Lower leg skin (tissue), 4 donors: ENCODE data around the gene ANO6. TPM values are rescaled to one million over a fixed set of nuclear protein-coding genes. Genes with fewer than 3 reads are reported as not detected.

Experiments used
- DNase-seq, 2 donors: peaks; one replicate each; pipeline ENCODE4 v3.0.0-alpha.2; 2019; ENCODE audit warnings: low spot score in 2 of 2
- H3K4me3 ChIP-seq: fragments of 200-600 bp; sonication (generic); 2 replicates; pipeline ENCODE4 v1.5.1; 2017; ENCODE audit warnings: mild to moderate bottlenecking, low read depth; ENCODE audit not compliant: poor library complexity, severe bottlenecking
- POLR2A ChIP-seq, 2 donors: fragments of 450-650 bp; IDR thresholded peaks; one replicate each; pipeline ENCODE4 v1.6.1; 2016 to 2017; ENCODE audit warnings: antibody characterized with exemption in 2 of 2, mild to moderate bottlenecking in 1 of 2, moderate library complexity in 1 of 2
- WGBS, 2 donors: methylation state at CpG; one replicate each; pipeline ENCODE4 v1.1.5; 2018; 5-methylcytosine and 5-hydroxymethylcytosine counted together
- intact Hi-C: fragments of 100-400 bp; cut with DNase I; formaldehyde crosslinking; loops from one replicate; pipeline ENCODE4 v1.15.0; 2023; ENCODE audit warnings: low total_unique reads
- total RNA-seq, 4 donors: library from RNA; depleted of rRNA; stranded (reverse); fragments of >200 nt; gene quantifications; one replicate each; pipeline ENCODE4 v1.1.0, GENCODE V29; 2016
- TF ChIP-seq, protein P1 (sequence below), 3 donors: fragments of 450-650 bp; IDR thresholded peaks; one replicate each; pipeline ENCODE4 v1.5.1; 2016; ENCODE audit warnings: antibody characterized with exemption in 3 of 3, mild to moderate bottlenecking in 3 of 3, moderate library complexity in 2 of 3

The ANO6 gene
- total RNA-seq, 4 donors from 2014 or later, result 36.3 to 41.1 (median 38.9) TPM

GRCh38 chr12:45351921-45352670 lies 136.2 kb downstream of the ANO6 start:
- intact Hi-C loops, result no loop called here
- 84 to 86% methylated on average over 10 of the region's 10 CpGs for WGBS, 2 donors
- no peak for TF ChIP-seq POLR2A (IDR thresholded peaks at IDR 0.05)
- TF ChIP-seq, protein P1, sequence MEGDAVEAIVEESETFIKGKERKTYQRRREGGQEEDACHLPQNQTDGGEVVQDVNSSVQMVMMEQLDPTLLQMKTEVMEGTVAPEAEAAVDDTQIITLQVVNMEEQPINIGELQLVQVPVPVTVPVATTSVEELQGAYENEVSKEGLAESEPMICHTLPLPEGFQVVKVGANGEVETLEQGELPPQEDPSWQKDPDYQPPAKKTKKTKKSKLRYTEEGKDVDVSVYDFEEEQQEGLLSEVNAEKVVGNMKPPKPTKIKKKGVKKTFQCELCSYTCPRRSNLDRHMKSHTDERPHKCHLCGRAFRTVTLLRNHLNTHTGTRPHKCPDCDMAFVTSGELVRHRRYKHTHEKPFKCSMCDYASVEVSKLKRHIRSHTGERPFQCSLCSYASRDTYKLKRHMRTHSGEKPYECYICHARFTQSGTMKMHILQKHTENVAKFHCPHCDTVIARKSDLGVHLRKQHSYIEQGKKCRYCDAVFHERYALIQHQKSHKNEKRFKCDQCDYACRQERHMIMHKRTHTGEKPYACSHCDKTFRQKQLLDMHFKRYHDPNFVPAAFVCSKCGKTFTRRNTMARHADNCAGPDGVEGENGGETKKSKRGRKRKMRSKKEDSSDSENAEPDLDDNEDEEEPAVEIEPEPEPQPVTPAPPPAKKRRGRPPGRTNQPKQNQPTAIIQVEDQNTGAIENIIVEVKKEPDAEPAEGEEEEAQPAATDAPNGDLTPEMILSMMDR (IDR thresholded peaks at IDR 0.05), result no peak
- no peak for DNase-seq
- no peak overlapping the region for H3K4me3 ChIP-seq

DNA sequence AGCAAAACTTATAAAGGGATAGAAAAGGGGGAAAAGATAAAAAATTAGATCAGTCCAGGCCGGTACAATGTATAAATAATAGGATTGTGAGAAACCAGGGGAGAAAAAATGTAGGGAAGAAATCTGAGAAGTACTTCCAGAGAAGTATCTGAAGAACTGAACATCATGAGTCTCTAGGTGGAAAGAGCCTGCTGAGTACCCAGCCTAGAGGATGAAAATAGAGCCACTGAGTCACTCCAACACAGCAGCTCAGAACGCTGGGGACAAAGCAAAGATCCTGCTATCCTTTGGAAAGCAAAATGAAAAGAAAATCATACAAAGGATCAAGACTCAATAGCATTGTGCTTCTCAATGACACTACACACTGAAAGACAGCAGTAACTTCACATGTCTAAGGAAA lies 138.0 kb downstream of the ANO6 start:
- H3K4me3 ChIP-seq, result no peak overlapping the region
- TF ChIP-seq, protein P1 (IDR thresholded peaks at IDR 0.05), result no peak
- no peak for TF ChIP-seq POLR2A (IDR thresholded peaks at IDR 0.05)
- DNase-seq, result no peak
- WGBS, 2 donors, result 93 to 98% methylated on average over 2 of the region's 2 CpGs
- intact Hi-C loops, result no loop called here

GRCh38 chr12:45354399-45354798 lies 138.5 kb downstream of the ANO6 start:
- H3K4me3 ChIP-seq, result no peak overlapping the region
- intact Hi-C loops, result no loop called here
- TF ChIP-seq, protein P1 (IDR thresholded peaks at IDR 0.05), result no peak
- TF ChIP-seq POLR2A (IDR thresholded peaks at IDR 0.05), result no peak
- no peak for DNase-seq

GRCh38 chr12:45355730-45356129 lies 139.8 kb downstream of the ANO6 start:
- intact Hi-C loops, result no loop called here
- no peak for DNase-seq

DNA sequence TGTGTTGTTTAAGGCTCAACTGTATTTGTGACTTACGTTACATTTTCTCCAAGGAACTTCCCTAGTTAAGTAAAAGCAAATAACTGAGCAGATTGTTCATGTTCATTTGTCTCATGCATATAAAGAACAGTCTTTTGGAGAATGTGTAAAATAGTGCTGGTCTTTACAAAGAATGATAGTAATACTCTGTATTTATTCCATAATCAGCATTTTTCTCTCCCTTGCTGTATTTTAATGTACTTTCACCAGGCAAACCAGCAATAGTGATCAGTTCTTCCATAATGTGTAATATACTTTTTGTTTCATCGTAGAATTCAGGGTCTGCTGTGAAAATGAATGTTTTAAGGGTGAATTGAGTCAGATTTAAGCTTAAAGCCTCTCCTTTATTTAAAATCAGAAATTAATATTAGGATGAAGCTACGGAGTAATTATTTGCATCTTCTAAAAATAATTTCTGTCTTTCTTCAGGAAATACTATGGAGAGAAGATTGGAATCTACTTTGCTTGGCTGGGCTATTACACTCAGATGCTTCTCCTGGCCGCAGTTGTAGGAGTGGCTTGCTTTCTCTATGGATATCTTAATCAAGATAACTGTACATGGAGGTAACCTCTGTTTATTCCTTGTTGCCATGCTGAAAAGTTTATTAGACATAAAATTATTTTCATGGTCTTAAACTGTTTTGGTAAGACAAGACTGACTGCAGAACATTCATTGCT lies 141.1 kb downstream of the ANO6 start:
- TF ChIP-seq, protein P1 (IDR thresholded peaks at IDR 0.05), result no peak
- no peak for TF ChIP-seq POLR2A (IDR thresholded peaks at IDR 0.05)
- WGBS, 2 donors, result 78 to 83% methylated on average over 4 of the region's 4 CpGs
- DNase-seq, result no peak
- intact Hi-C loops, result no loop called here
- no peak overlapping the region for H3K4me3 ChIP-seq

More at GRCh38 chr12:45355730-45356129, 139.8 kb downstream of the ANO6 start:
- H3K4me3 ChIP-seq, result no peak overlapping the region
- 58 to 67% methylated on average over 3 of the region's 3 CpGs for WGBS, 2 donors
- TF ChIP-seq, protein P1 (IDR thresholded peaks at IDR 0.05), result no peak
- no peak for TF ChIP-seq POLR2A (IDR thresholded peaks at IDR 0.05)
